Measurements from ENCODE around the gene CLDN22.

Gene CLDN22

DNA sequence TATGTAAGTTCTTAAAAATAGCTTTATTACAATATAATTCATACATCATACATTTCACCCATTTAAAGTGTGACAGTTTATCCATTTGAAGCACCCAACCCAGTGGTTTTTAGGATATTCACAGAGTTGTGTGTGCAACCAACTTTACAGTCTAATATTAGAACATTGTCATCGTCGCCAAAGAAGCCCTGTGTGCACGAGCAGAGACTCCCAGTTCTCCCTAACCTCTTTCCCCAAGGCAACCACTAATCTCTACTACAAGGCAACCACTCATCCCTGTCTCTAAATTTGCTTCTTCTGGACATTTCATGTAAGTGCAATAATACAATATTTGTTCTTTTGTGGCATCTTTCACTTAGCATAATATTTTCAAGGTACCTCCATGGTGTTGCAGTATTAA, 47.7 kb downstream of the CLDN22 start:
- CTCF ChIA-PET: interaction anchor here (3.4 kb wide), 1 partner anchor 10 kb away, joined by 15 read pairs; no protein-coding TSS in a partner anchor
- no peak for DNase-seq (ENCODE audit: extremely low spot score)
- TF ChIP-seq CTCF (IDR thresholded peaks at IDR 0.05; ENCODE audit: control extremely low read depth, extremely low read depth, low read depth, missing control alignments): no peak
- POLR2A ChIA-PET: no interaction called here

DNA sequence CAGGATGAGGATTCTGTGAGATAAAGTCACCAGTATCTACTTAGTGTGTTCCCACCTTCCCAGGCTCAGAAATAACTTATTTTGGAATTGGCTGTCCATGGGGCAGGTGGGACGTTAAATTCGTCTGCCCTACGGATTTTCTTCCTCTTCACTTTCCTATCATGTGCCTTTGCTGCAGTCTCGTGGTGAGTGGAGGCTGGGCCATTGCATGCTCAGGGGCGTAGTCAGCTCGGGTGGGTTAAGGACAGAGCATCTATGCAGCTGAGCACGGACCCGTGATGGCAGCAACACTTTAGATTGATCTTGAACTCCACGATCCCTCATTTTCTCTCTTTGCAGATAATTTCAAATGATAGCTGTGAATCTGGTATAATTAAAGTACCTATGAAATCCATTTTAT, 51.5 kb downstream of the CLDN22 start:
- CTCF ChIA-PET: interaction anchor here (2.4 to 3.4 kb wide), 2 partner anchors 9 to 331 kb away, joined by 6 to 16 read pairs; no protein-coding TSS in a partner anchor
- TF ChIP-seq CTCF (IDR thresholded peaks at IDR 0.05; ENCODE audit: control extremely low read depth, extremely low read depth, low read depth, missing control alignments): no peak
- POLR2A ChIA-PET: no interaction called here
- DNase-seq (ENCODE audit: extremely low spot score): no peak

All from GM10248 (cell line).